Lower leg skin (tissue), 3 donors: Measurements from ENCODE around the gene DNAAF8.

Source experiments
- CTCF ChIP-seq, 3 donors: fragments of 450-650 bp; IDR thresholded peaks; one replicate each; pipeline ENCODE4 v1.5.1; 2016; ENCODE audit warnings: antibody characterized with exemption in 3 of 3, mild to moderate bottlenecking in 3 of 3, moderate library complexity in 2 of 3
- POLR2A ChIP-seq, 2 donors: fragments of 450-650 bp; IDR thresholded peaks; one replicate each; pipeline ENCODE4 v1.6.1; 2016 to 2017; ENCODE audit warnings: antibody characterized with exemption in 2 of 2, mild to moderate bottlenecking in 1 of 2, moderate library complexity in 1 of 2

- TF ChIP-seq CTCF (IDR thresholded peaks at IDR 0.05) (no peak), POLR2A (IDR thresholded peaks at IDR 0.05) (no peak)
Measured at GRCh38 chr16:4766875-4767628, 32.7 kb downstream of the DNAAF8 start, which contains the start of gene ZNF500.
